HEK293 (cell line): ENCODE measurements around the gene POU2F2.

Experiments used
- CTCF ChIA-PET: fragments of 350-600 bp; formaldehyde crosslinking; extraction: SDS; loops from one replicate; lab custom pipeline; 2021; ENCODE audit warnings: antibody characterized with exemption; lab: Yijun Ruan, JAX
- POLR2A ChIA-PET: fragments of 300-600 bp; formaldehyde crosslinking; extraction: SDS; loops from one replicate; lab custom pipeline; 2020; ENCODE audit warnings: antibody characterized with exemption, inconsistent platforms; lab: Yijun Ruan, JAX
- H3K27ac ChIP-seq: fragments of 200-500 bp; sonication (Bioruptor generic); 2 replicates; pipeline ENCODE4 v1.5.1; 2014; ENCODE audit warnings: low read depth, low read length, control low read depth, inconsistent platforms; ENCODE audit errors: extremely low read depth
- H3K36me3 ChIP-seq, 2 experiments: fragments of 200-500 bp in 1 of 2; sonication (Bioruptor generic) in 1 of 2; 1 replicate in 1 of 2; 2 replicates in 1 of 2; pipeline ENCODE4 v1.5.1; 2014 to 2017; ENCODE audit warnings: inconsistent platforms in 2 of 2, low read length in 2 of 2; ENCODE audit not compliant: control insufficient read depth in 2 of 2, insufficient read depth in 1 of 2
- H3K4me1 ChIP-seq: fragments of 200-500 bp; sonication (Bioruptor generic); 2 replicates; pipeline ENCODE4 v1.5.1; 2014; ENCODE audit warnings: mild to moderate bottlenecking, low read length, inconsistent platforms; ENCODE audit not compliant: control insufficient read depth, insufficient read depth
- H3K4me3 ChIP-seq: 2 replicates; pipeline ENCODE4 v1.5.1; 2011; ENCODE audit warnings: low read depth, mild to moderate bottlenecking, control low read depth, low read length, moderate library complexity
- H3K9me3 ChIP-seq: fragments of 200-500 bp; sonication (Bioruptor generic); 2 replicates; pipeline ENCODE4 v1.5.1; 2014; ENCODE audit warnings: low read depth, low read length, inconsistent platforms; ENCODE audit not compliant: control insufficient read depth, insufficient read depth
- BCL11A ChIP-seq: fragments of 450-650 bp; formaldehyde crosslinking; IDR thresholded peaks from 2 replicates; pipeline ENCODE4 v1.5.1; 2016; ENCODE audit warnings: low read depth, missing biosample characterization, missing genetic modification characterization
- EGR2 ChIP-seq: fragments of 450-650 bp; formaldehyde crosslinking; IDR thresholded peaks from 2 replicates; pipeline ENCODE4 v1.5.1; 2016; ENCODE audit warnings: low read depth, missing biosample characterization, missing genetic modification characterization
- GLI4 ChIP-seq: fragments of 450-650 bp; formaldehyde crosslinking; IDR thresholded peaks from 2 replicates; pipeline ENCODE4 v1.5.1; 2016; ENCODE audit warnings: missing biosample characterization, missing genetic modification characterization
- PRDM1 ChIP-seq: fragments of 450-650 bp; formaldehyde crosslinking; IDR thresholded peaks from 2 replicates; pipeline ENCODE4; 2016; ENCODE audit warnings: missing biosample characterization, missing genetic modification characterization
- REST ChIP-seq: fragments of 450-650 bp; formaldehyde crosslinking; IDR thresholded peaks from 2 replicates; pipeline ENCODE4 v1.5.1; 2016; ENCODE audit warnings: missing biosample characterization, missing genetic modification characterization
- SCRT2 ChIP-seq: fragments of 450-650 bp; formaldehyde crosslinking; IDR thresholded peaks from 2 replicates; pipeline ENCODE4 v1.5.1; 2016; ENCODE audit warnings: missing biosample characterization, missing genetic modification characterization
- ZBTB6 ChIP-seq: fragments of 450-650 bp; formaldehyde crosslinking; IDR thresholded peaks from 2 replicates; pipeline ENCODE4 v1.5.1; 2017; ENCODE audit warnings: missing biosample characterization, missing genetic modification characterization
- ZIC2 ChIP-seq: fragments of 450-650 bp; formaldehyde crosslinking; IDR thresholded peaks from 2 replicates; pipeline ENCODE4 v1.5.1; 2016; ENCODE audit warnings: missing biosample characterization, missing genetic modification characterization
- ZNF112 ChIP-seq: fragments of 450-650 bp; formaldehyde crosslinking; IDR thresholded peaks from 2 replicates; pipeline ENCODE4 v1.5.0; 2017; ENCODE audit warnings: missing biosample characterization, missing genetic modification characterization
- ZNF366 ChIP-seq: fragments of 450-650 bp; formaldehyde crosslinking; conservative IDR thresholded peaks from 2 replicates; pipeline ENCODE4 v1.5.1; 2016; ENCODE audit warnings: missing biosample characterization, missing genetic modification characterization
- ZNF585B ChIP-seq: fragments of 450-650 bp; formaldehyde crosslinking; IDR thresholded peaks from 2 replicates; pipeline ENCODE4 v1.5.1; 2016; ENCODE audit warnings: missing biosample characterization, missing genetic modification characterization
- ZNF600 ChIP-seq: fragments of 450-650 bp; formaldehyde crosslinking; IDR thresholded peaks from 2 replicates; pipeline ENCODE4 v1.5.1; 2016; ENCODE audit warnings: missing biosample characterization, missing genetic modification characterization
- ZNF664 ChIP-seq: fragments of 450-650 bp; formaldehyde crosslinking; IDR thresholded peaks from 2 replicates; pipeline ENCODE4 v1.5.1; 2016; ENCODE audit warnings: missing biosample characterization, missing genetic modification characterization
- TF ChIP-seq, protein P1 (sequence below): fragments of 450-650 bp; formaldehyde crosslinking; IDR thresholded peaks from 2 replicates; pipeline ENCODE4; 2016; ENCODE audit warnings: missing biosample characterization, missing genetic modification characterization
- TF ChIP-seq, protein P2 (sequence below): fragments of 450-650 bp; formaldehyde crosslinking; IDR thresholded peaks from 2 replicates; pipeline ENCODE4 v1.5.1; 2016; ENCODE audit warnings: missing biosample characterization, missing genetic modification characterization
- TF ChIP-seq, protein P3 (sequence below): fragments of 450-650 bp; formaldehyde crosslinking; IDR thresholded peaks from 2 replicates; pipeline ENCODE4 v1.5.1; 2016; ENCODE audit warnings: missing biosample characterization, missing genetic modification characterization

The POU2F2 gene

GRCh38 chr19:42069619-42070351 is 62.5 kb downstream of the POU2F2 start, which contains the start of gene GRIK5 (continued):
- TF ChIP-seq ZBTB6, result peak; percentile 33; the same call in 1 of the 2 replicates
- peak; percentile 51 for TF ChIP-seq ZIC2 (tag by site-specific recombination)
- no peak for TF ChIP-seq ZNF585B (tag by site-specific recombination)
- peak; percentile 54; the same call in 1 of the 2 replicates for TF ChIP-seq EGR2

DNA sequence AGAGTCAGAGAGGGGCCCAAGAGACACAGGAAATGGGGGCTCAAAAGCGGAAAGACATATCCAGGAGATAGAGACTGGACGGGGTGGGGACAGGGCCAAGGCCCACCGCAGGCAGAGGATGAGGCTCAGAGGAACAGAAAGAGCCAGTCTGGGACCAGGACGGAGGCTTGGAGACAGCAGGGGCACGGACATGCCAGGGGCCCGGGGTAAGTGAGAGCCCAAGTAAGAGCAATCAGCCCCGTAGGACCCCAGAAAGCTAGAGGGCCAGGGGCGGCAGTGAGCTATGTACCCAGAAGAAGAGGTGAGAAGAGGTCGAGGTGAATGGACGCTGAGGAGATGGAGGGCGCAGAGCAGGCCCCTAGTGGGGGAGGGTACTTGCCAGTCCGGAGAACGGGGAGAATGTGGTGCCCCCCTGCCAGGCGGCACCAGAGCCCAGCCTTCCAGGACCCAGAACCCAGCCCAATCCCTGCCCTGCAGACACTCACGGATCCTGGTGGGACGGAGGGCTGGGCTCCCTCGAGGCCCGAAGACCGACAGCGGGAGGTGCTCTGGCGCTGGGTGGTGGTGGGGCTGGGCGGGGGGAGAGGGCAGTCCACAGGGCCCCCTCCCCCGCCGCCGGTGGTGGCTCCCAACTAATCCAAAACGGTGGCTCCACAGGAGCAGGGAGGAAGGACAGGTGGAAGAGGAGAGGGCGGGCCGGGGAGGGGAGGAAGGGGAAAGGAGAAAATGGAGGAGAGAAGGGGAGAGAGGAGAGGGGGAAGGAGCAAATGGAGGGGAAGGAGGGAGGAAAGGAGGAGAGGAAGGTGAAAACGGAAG is 63.3 kb downstream of the POU2F2 start:
- Histone ChIP-seq H3K9me3 (no peaks in the 10 kb centered on the region), H3K27ac (no peak overlapping the region), H3K4me1 (no peaks in the 10 kb centered on the region), H3K4me3 (no peak overlapping the region), H3K36me3 (no peaks in the 10 kb centered on the region; a peak in 1 of 3 replicates)
- TF ChIP-seq ZNF664 (tag by site-specific recombination), result no peak
- peak; percentile 50; the same call in 1 of the 2 replicates for TF ChIP-seq ZNF366 (tag by site-specific recombination)
- CTCF ChIA-PET, result no interaction called here
- POLR2A ChIA-PET, result no interaction called here

- H3K36me3 ChIP-seq, result no peaks in the 10 kb centered on the region; a peak in 1 of 3 replicates
- no peak for TF ChIP-seq GLI4 (tag by site-specific recombination)
- peak; percentile 46; the same call in 1 of the 2 replicates for TF ChIP-seq PRDM1
- TF ChIP-seq ZNF366 (tag by site-specific recombination), result peak; percentile 35; the same call in 1 of the 2 replicates
- TF ChIP-seq ZNF600 (tag by site-specific recombination), result 0 out of 2 replicates have a peak, but pooled peaks have one; percentile 26
- TF ChIP-seq, all 188 proteins: peak for 3
- H3K4me1 ChIP-seq, result no peaks in the 10 kb centered on the region
- ChIA-PET CTCF (interaction anchor here (0.6 to 1.1 kb wide), 2 partner anchors 33 to 258 kb away, joined by 3 to 4 read pairs; no protein-coding TSS in a partner anchor), POLR2A (no interaction called here)
- no peak overlapping the region for H3K27ac ChIP-seq
- no peak overlapping the region for H3K4me3 ChIP-seq
- no peaks in the 10 kb centered on the region for H3K9me3 ChIP-seq
Observed at GRCh38 chr19:42068361-42068755, 63.9 kb downstream of the POU2F2 start.

DNA sequence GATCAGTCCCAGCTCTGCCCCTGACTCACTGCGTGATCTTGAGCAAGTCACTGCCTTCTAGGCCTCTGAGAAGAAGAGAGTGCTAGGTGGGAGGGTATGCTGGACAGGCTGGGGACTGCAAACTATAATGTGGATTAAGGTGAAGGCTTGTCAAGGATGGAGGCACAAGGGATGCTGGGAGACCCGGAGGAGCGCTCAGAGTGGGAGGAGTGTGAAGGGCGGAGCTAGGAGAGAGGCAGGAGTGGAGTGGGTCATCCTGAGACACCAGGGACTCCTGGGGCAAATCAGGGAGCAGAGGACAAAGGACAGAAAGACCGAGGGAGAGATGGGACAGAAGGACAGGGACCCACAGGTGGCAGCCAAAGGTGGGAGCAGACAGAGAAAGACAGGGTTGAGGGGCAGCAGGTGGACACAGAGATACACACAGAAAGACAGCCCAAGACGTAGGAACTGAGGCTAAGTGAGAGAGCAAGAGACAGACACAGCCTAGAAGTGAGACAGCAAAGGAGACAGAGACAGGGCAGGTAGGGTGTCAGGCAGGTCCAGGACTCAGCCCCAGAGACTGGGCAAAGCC is 64.8 kb downstream of the POU2F2 start:
- H3K36me3 ChIP-seq, result no peaks in the 10 kb centered on the region
- POLR2A ChIA-PET, result no interaction called here
- no peaks in the 10 kb centered on the region for H3K9me3 ChIP-seq
- H3K27ac ChIP-seq, result no peak overlapping the region
- H3K4me1 ChIP-seq, result no peaks in the 10 kb centered on the region
- CTCF ChIA-PET, result interaction anchor here (0.6 to 1.1 kb wide), 3 partner anchors 15 to 32 kb away, joined by 3 to 4 read pairs (median 3); no protein-coding TSS in a partner anchor
- H3K4me3 ChIP-seq, result no peak overlapping the region
- TF ChIP-seq, protein P1, sequence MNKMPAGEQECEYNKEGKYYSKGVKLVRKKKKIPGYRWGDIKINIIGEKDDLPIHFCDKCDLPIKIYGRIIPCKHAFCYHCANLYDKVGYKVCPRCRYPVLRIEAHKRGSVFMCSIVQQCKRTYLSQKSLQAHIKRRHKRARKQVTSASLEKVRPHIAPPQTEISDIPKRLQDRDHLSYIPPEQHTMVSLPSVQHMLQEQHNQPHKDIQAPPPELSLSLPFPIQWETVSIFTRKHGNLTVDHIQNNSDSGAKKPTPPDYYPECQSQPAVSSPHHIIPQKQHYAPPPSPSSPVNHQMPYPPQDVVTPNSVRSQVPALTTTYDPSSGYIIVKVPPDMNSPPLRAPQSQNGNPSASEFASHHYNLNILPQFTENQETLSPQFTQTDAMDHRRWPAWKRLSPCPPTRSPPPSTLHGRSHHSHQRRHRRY (tag by site-specific recombination), result no peak
- TF ChIP-seq REST (tag by site-specific recombination), result no peak
- peak; percentile 45; the same call in 1 of the 2 replicates for TF ChIP-seq EGR2
- peak; percentile 59 for TF ChIP-seq SCRT2 (tag by site-specific recombination)
- no peak for TF ChIP-seq ZNF112
- TF ChIP-seq, protein P2, sequence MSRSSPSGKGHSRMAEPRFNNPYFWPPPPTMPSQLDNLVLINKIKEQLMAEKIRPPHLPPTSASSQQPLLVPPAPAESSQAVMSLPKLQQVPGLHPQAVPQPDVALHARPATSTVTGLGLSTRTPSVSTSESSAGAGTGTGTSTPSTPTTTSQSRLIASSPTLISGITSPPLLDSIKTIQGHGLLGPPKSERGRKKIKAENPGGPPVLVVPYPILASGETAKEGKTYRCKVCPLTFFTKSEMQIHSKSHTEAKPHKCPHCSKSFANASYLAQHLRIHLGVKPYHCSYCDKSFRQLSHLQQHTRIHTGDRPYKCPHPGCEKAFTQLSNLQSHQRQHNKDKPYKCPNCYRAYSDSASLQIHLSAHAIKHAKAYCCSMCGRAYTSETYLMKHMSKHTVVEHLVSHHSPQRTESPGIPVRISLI (tag by site-specific recombination), result no peak
- no peak for TF ChIP-seq BCL11A (tag by site-specific recombination)
- TF ChIP-seq, protein P3, sequence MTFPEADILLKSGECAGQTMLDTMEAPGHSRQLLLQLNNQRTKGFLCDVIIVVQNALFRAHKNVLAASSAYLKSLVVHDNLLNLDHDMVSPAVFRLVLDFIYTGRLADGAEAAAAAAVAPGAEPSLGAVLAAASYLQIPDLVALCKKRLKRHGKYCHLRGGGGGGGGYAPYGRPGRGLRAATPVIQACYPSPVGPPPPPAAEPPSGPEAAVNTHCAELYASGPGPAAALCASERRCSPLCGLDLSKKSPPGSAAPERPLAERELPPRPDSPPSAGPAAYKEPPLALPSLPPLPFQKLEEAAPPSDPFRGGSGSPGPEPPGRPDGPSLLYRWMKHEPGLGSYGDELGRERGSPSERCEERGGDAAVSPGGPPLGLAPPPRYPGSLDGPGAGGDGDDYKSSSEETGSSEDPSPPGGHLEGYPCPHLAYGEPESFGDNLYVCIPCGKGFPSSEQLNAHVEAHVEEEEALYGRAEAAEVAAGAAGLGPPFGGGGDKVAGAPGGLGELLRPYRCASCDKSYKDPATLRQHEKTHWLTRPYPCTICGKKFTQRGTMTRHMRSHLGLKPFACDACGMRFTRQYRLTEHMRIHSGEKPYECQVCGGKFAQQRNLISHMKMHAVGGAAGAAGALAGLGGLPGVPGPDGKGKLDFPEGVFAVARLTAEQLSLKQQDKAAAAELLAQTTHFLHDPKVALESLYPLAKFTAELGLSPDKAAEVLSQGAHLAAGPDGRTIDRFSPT (tag by site-specific recombination), result no peak
